Skin epidermis (tissue), 12 donors: Measurements from ENCODE around the gene FBP2.

Experiments
- H3K27ac ChIP-seq, 21 experiments: fragments of 200-600 bp; sonication (generic) in 11 of 21; one replicate each; pipeline ENCODE4 v1.5.0; 2020; ENCODE audit warnings: mild to moderate bottlenecking in 3 of 21, inconsistent platforms in 2 of 21, moderate library complexity in 2 of 21
- H3K4me3 ChIP-seq, 7 experiments: fragments of 200-600 bp; sonication (generic) in 2 of 7; one replicate each; pipeline ENCODE4 v1.5.0; 2020; ENCODE audit warnings: inconsistent platforms in 2 of 7, mild to moderate bottlenecking in 2 of 7, moderate library complexity in 1 of 7

FBP2 gene

DNA sequence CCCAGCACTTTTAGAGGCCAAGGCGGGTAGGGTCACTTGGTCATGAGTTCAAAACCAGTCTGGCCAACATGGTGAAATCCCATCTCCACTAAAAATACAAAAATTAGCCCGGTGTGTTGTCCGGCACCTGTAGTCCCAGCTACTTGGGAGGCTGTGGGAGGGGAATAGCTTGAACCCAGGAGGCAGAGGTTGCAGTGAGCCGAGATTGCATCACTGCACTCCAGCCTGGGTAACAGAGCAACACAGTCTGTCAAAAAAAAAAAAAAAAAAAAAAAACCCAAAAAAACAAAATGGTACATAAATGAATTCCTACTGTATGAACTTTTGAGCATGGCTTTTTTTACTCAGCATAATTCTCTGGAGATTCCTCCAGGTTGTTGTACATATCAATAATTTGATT lies 76.4 kb downstream of the FBP2 start:
- no peak overlapping the region for H3K27ac ChIP-seq
- no peak overlapping the region for H3K4me3 ChIP-seq

DNA sequence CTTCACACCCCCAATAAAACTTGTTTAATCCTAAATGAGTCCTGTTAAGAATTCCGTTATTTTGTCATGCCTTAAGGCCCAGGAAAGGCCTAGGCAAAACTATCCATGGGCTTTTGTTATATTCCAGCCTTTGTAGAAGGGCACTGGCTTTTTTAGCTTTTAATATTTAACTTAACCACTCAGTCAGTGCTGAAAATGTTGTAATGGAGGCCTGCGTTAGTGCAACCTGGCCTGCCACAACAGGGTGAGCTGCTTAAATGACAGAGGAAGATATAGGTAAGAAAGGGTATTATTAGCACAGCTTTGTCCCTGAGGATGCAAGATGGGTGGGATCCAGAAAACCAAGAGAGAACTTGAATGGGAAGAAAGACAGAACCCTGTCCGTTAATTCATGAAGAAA lies 78.9 kb downstream of the FBP2 start:
- no peak overlapping the region for H3K27ac ChIP-seq
- H3K4me3 ChIP-seq, result no peak overlapping the region

DNA sequence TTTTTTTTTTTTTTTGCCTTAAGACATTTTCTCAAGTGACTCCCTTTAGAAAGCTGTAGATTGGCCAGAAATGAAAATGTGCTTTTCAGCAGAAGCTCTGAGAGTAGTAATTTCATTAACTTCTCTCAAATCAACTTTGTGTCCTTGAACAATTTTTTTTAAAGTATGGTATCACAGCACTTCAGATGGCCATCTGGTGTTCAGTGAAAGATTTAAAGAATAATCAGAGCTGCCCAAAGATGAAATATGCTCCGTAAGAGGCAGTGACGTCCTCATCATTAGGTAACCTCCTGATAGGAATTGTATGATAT lies 81.7 kb downstream of the FBP2 start:
- Histone ChIP-seq H3K4me3 (no peak overlapping the region), H3K27ac (no peak overlapping the region)

GRCh38 chr9:94511134-94511954 lies 82.3 kb downstream of the FBP2 start:
- Histone ChIP-seq H3K27ac (no peak overlapping the region), H3K4me3 (no peak overlapping the region)
